ENCODE data around the gene SIGMAR1. TPM values are rescaled to one million over a fixed set of nuclear protein-coding genes. Genes with fewer than 3 reads are reported as not detected.

The SIGMAR1 gene
- total and polyA plus RNA-seq, 8 donors: 36.0 to 72.1 (median 45.0) TPM

DNA sequence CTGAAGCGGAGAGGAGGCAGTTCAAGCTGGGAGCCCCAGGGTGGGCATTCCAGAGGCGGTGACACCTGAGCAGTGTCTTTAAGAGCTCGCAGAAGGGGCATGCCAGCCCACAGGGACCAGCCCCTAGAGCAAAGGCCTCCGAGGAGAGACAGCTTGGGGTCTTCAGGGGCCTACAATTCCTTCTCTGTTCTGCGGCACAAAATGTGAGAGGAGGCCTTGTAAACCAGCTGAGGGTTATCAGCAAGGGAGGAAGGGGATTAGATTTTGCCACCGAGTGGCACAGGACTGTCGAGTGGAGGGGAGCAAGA lies 505 bp upstream of the SIGMAR1 start:
- no peak for DNase-seq
- intact Hi-C loops (cut with DNase I): no loop called here
- no peak for ATAC-seq
- peaks cover 0 to 9% of the 10 kb centered on the region in 2 donors for H3K36me3 ChIP-seq
- no peaks in the 10 kb centered on the region for H3K27me3 ChIP-seq
- H3K4me1 ChIP-seq: peaks cover 11 to 28% of the 10 kb centered on the region in 2 donors
- peak overlapping the region; percentile 68 to 84 for H3K27ac ChIP-seq
- TF ChIP-seq, protein P1, sequence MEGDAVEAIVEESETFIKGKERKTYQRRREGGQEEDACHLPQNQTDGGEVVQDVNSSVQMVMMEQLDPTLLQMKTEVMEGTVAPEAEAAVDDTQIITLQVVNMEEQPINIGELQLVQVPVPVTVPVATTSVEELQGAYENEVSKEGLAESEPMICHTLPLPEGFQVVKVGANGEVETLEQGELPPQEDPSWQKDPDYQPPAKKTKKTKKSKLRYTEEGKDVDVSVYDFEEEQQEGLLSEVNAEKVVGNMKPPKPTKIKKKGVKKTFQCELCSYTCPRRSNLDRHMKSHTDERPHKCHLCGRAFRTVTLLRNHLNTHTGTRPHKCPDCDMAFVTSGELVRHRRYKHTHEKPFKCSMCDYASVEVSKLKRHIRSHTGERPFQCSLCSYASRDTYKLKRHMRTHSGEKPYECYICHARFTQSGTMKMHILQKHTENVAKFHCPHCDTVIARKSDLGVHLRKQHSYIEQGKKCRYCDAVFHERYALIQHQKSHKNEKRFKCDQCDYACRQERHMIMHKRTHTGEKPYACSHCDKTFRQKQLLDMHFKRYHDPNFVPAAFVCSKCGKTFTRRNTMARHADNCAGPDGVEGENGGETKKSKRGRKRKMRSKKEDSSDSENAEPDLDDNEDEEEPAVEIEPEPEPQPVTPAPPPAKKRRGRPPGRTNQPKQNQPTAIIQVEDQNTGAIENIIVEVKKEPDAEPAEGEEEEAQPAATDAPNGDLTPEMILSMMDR (IDR thresholded peaks at IDR 0.05): no peak
- no peaks in the 10 kb centered on the region for H3K9me3 ChIP-seq
- peak overlapping the region; percentile 66 to 70 for H3K4me3 ChIP-seq

DNA sequence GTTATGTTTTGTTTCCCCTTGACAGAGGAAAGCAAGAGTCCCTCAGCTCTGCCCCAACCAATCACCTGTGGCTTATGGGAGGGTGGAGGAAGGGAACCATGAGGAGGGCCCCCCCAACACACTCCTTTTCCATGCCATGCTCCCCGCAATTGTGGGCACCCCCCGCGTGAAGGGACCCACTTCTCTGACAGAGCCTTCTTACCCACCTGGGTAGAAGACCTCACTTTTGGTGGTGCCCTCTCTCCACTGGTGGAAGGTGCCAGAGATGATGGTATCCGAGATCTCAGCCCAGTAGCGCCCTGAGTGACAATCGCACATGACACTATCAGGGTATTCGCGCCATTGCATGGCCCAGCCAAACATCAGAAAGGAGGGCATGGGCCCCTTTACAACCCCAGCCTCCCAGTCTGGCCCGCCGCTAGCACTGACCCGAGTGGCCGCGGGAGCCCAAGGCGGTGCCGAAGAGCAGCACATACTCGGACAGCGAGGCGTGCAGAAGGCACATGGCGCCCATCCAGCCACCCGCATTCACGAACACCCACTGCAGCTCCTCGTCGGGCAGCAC lies 714 bp downstream of the SIGMAR1 start:
- intact Hi-C loops (cut with DNase I): no loop called here
- H3K27ac ChIP-seq: peak overlapping the region; percentile 68 to 84

DNA sequence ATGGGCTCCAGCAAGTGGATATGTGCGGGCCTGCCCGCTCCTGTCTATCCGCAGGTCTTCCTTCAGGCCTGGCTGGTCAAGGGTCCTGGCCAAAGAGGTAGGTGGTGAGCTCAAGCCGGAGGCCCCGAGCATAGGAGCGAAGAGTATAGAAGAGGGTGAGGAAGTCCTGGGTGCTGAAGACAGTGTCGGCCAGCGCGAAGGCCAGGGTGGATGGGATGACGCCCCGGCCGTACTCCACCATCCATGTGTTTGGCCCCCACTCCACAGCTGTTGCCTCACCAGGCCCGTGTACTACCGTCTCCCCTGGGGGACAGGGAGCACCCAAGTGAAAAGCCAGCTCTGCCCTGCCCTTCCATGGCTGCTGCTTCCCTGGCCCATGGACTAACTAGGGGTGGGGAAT lies 2.0 kb downstream of the SIGMAR1 start:
- no peak overlapping the region for H3K4me3 ChIP-seq
- no peak for DNase-seq
- no peaks in the 10 kb centered on the region for H3K9me3 ChIP-seq
- ATAC-seq: no peak
- H3K4me1 ChIP-seq: peaks cover 11 to 28% of the 10 kb centered on the region in 2 donors
- peaks cover 0 to 9% of the 10 kb centered on the region in 2 donors for H3K36me3 ChIP-seq
- TF ChIP-seq, protein P1 (IDR thresholded peaks at IDR 0.05): no peak
- peaks cover 0 to 7% of the 10 kb centered on the region in 2 donors for H3K27me3 ChIP-seq
- no peak overlapping the region for H3K27ac ChIP-seq
- intact Hi-C loops (cut with DNase I): no loop called here

More for the DNA sequence above, 714 bp downstream of the SIGMAR1 start:
- peak overlapping the region; percentile 66 to 70 for H3K4me3 ChIP-seq
- no peak for ATAC-seq
- H3K27me3 ChIP-seq: no peaks in the 10 kb centered on the region
- no peak for DNase-seq
- peaks cover 0 to 9% of the 10 kb centered on the region in 2 donors for H3K36me3 ChIP-seq
- H3K4me1 ChIP-seq: peaks cover 11 to 28% of the 10 kb centered on the region in 2 donors
- TF ChIP-seq, protein P1 (IDR thresholded peaks at IDR 0.05): no peak
- H3K9me3 ChIP-seq: no peaks in the 10 kb centered on the region

DNA sequence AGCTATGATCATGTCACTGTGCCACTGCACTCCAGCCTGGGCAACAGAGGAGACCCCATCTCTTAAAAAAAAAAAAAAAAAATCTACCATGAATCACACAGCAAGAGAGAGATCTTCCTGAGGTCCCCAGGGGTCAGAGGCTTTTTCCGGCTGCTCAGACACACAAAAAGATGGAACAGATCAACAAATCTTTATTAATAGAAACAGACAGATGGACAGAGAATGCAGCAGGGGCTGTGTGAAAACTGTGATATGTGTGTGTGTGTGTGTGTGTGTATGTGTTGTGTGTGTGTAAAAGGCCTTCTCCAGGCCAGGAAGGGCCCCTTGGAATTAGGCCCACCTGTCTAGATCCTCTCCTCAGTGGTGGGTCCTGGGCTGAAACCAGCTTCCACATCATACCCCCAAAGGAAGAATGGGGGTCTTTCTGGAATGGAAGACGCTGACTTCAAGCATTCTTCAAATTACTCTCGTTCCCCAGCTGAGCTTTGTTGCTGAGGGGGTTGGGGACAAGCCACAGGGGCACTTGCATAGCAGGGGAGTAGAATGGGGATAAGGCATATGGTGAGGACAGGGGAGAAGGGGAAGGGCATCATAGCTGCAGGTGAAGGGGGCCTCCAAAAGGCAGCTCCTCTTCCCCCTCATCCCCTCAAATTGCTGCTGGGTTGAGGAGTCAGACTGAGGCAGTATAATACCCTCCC lies 2.9 kb downstream of the SIGMAR1 start:
- TF ChIP-seq, protein P1 (IDR thresholded peaks at IDR 0.05): no peak
- H3K4me1 ChIP-seq: peaks cover 11 to 28% of the 10 kb centered on the region in 2 donors
- peaks cover 0 to 9% of the 10 kb centered on the region in 2 donors for H3K36me3 ChIP-seq
- H3K9me3 ChIP-seq: no peaks in the 10 kb centered on the region
- no peak overlapping the region for H3K4me3 ChIP-seq
- DNase-seq: no peak
- intact Hi-C loops (cut with DNase I): no loop called here
- H3K27me3 ChIP-seq: peaks cover 5 to 16% of the 10 kb centered on the region in 2 donors
- no peak overlapping the region for H3K27ac ChIP-seq
- ATAC-seq: no peak

DNA sequence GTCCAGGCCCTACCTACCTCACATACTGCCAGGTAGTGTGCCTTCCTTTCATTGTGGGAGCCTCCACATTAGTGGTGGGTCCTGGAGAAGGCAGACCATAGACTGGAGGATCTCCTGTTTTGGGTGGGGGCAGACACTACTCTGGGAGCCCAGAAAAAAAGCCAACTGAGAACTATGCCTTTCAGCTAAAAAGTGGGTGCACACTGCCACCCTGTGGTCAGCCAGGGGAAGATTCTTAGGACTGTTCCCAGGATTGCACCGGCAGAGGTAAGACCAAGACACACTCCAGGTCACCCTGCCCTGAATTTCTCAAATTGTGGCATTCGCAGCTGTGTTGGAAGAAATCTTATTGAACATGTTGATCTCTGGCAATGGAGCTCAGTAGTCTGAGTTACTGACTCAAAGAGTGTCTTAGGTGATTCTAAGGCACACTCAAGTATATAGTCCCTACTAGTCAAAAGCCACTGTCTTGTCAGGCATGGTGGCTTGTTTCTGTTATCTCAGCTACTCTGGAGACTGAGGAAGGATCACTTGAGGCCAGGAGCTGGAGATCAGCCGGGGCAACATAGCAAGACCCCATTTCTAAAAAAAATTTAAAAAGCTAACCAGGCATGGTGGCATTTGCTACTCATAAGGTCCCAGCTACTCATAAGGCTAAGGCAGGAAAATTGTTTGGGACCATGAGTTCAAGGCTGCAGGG lies 3.6 kb downstream of the SIGMAR1 start:
- peak in 2 of 4 donors; percentile 67 to 71 for DNase-seq
- Histone ChIP-seq H3K36me3 (peaks cover 0 to 9% of the 10 kb centered on the region in 2 donors), H3K27me3 (peaks cover 12 to 23% of the 10 kb centered on the region in 2 donors), H3K4me3 (no peak overlapping the region), H3K4me1 (peaks cover 11 to 31% of the 10 kb centered on the region in 2 donors), H3K9me3 (no peaks in the 10 kb centered on the region), H3K27ac (no peak overlapping the region)
- TF ChIP-seq, protein P1 (IDR thresholded peaks at IDR 0.05): peak; percentile 80 to 84
- intact Hi-C loops (cut with DNase I): no loop called here
- ATAC-seq: peak; percentile 46

All from left lung (tissue), 10 donors.